GM23338 (cell line): ENCODE results near the gene ART3.

Experiments used
- CREB1 ChIP-seq: fragments of 250-450 bp; sonication (Bioruptor Pico); IDR thresholded peaks from 2 replicates; pipeline ENCODE4 v1.5.0; 2020; ENCODE audit warnings: low read depth, mild to moderate bottlenecking, moderate library complexity
- CTCF ChIP-seq, 2 experiments: fragments of 200-600 bp in 1 of 2; sonication (generic) in 1 of 2; conservative IDR thresholded peaks; 2 replicates each; pipeline versions ENCODE4 v1.5.1 to v1.6.1; 2016 to 2017; ENCODE audit warnings: antibody characterized with exemption in 2 of 2, low read depth in 2 of 2, mild to moderate bottlenecking in 2 of 2, moderate library complexity in 1 of 2
- EZH2 ChIP-seq: fragments of 200-600 bp; sonication (generic); IDR thresholded peaks from one replicate; pipeline ENCODE4 v1.8.0; 2017; ENCODE audit warnings: antibody characterized with exemption, mild to moderate bottlenecking, low read depth; ENCODE audit not compliant: unreplicated experiment
- EZH2phosphoT487 ChIP-seq: fragments of 200-600 bp; sonication (generic); IDR thresholded peaks from one replicate; pipeline ENCODE4 v1.8.1; 2018; ENCODE audit warnings: antibody characterized with exemption; ENCODE audit not compliant: unreplicated experiment
- POLR2AphosphoS5 ChIP-seq: IDR thresholded peaks from 2 replicates; pipeline ENCODE4 v1.6.1; 2016; ENCODE audit warnings: antibody characterized with exemption, low read depth

DNA sequence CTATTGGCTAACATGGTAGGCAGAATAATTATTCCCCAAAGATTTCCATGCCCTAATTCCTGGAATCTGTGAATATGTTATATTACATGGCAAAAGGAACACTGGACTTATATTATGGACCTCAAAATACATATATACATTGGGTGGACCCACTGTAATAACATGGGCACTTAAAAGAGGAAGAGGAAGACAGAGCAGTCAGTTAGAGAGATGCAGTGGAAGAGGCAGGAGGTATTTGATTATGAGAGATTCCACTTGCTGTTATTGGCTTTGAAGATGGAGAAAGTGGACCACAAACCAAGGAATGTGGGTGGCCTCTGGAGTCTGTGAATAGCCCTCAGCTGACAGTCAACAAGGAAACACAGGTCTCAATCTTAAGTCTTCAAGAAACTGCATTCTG lies 14.0 kb upstream of the ART3 start:
- TF ChIP-seq CTCF (conservative IDR thresholded peaks at IDR 0.05; ENCODE audit: low read depth in 2 of 2) (no peak), CREB1 (CRISPR knock-in tag) (no peak), EZH2 (no peak), POLR2AphosphoS5 (no peak), EZH2phosphoT487 (no peak)
